Neural cell (in vitro differentiated cells): ENCODE measurements around the gene GSDMA. TPM values are rescaled to one million over a fixed set of nuclear protein-coding genes. Genes with fewer than 3 reads are reported as not detected.

Experiments used
- H2AFZ ChIP-seq: fragments of 200-600, 300-800 bp; sonication (generic), shearing (Covaris generic); 2 replicates; pipeline ENCODE4 v1.6.0; 2014; ENCODE audit warnings: low read depth, mild to moderate bottlenecking, antibody characterized with exemption, low read length, moderate library complexity
- H3F3A ChIP-seq: fragments of 200-600 bp; shearing (Covaris generic); 2 replicates; pipeline ENCODE4 v1.6.1; 2016; ENCODE audit warnings: mild to moderate bottlenecking, moderate library complexity, mixed read lengths, antibody characterized with exemption, low read length; ENCODE audit not compliant: insufficient read depth, poor library complexity, severe bottlenecking
- H3K27ac ChIP-seq: fragments of 200-600, 300-800 bp; sonication (generic), shearing (Covaris generic); 2 replicates; pipeline ENCODE4 v1.5.1; 2014; ENCODE audit warnings: mild to moderate bottlenecking, low read length, moderate library complexity
- H3K27me3 ChIP-seq: fragments of 300-800, 200-600 bp; sonication (generic), shearing (Covaris generic); 2 replicates; pipeline ENCODE4 v1.6.0; 2014; ENCODE audit warnings: mild to moderate bottlenecking, low read depth, low read length, moderate library complexity; ENCODE audit not compliant: insufficient read depth
- H3K36me3 ChIP-seq: fragments of 300-800, 200-600 bp; sonication (generic), shearing (Covaris generic); 2 replicates; pipeline ENCODE4 v1.5.1; 2014; ENCODE audit warnings: mild to moderate bottlenecking, antibody characterized with exemption, low read length, moderate library complexity; ENCODE audit not compliant: insufficient read depth
- H3K4me2 ChIP-seq: fragments of 300-800, 200-600 bp; sonication (generic), shearing (Covaris generic); 2 replicates; pipeline ENCODE4 v1.6.0; 2014; ENCODE audit warnings: mild to moderate bottlenecking, low read length
- H3K4me3 ChIP-seq: fragments of 300-800, 200-600 bp; sonication (generic), shearing (Covaris generic); 2 replicates; pipeline ENCODE4 v1.5.1; 2014; ENCODE audit warnings: mild to moderate bottlenecking, low read length, moderate library complexity
- H3K79me2 ChIP-seq: fragments of 200-600 bp; shearing (Covaris generic); replicated peaks from 2 replicates; pipeline ENCODE4 v1.6.0; 2014; ENCODE audit warnings: mild to moderate bottlenecking, low read length, moderate library complexity; ENCODE audit not compliant: insufficient read depth
- H3K9ac ChIP-seq: fragments of 300-800, 200-600 bp; sonication (generic), shearing (Covaris generic); 2 replicates; pipeline ENCODE4 v1.6.1; 2016; ENCODE audit warnings: mild to moderate bottlenecking, low read length, mixed read lengths
- H3K9me2 ChIP-seq: fragments of 200-600 bp; shearing (Covaris generic); 2 replicates; pipeline ENCODE4 v1.6.1; 2016; ENCODE audit warnings: mild to moderate bottlenecking, low read length, mixed read lengths; ENCODE audit not compliant: insufficient read depth
- H3K9me3 ChIP-seq: fragments of 200-600, 300-800 bp; sonication (generic), shearing (Covaris generic); 2 replicates; pipeline ENCODE4 v1.6.1; 2016; ENCODE audit warnings: mild to moderate bottlenecking, mixed run types, low read length, moderate library complexity, mixed read lengths
- H4K20me1 ChIP-seq: fragments of 200-600 bp; shearing (Covaris generic); 2 replicates; pipeline ENCODE4 v1.6.1; 2016; ENCODE audit warnings: mild to moderate bottlenecking, mixed run types; ENCODE audit not compliant: insufficient read depth
- CTCF ChIP-seq: fragments of 450-650 bp; IDR thresholded peaks from 2 replicates; pipeline ENCODE4 v1.5.1; 2014; ENCODE audit warnings: antibody characterized with exemption, mild to moderate bottlenecking, moderate library complexity; ENCODE audit not compliant: poor library complexity, severe bottlenecking
- EP300 ChIP-seq: fragments of 450-650 bp; conservative IDR thresholded peaks from 2 replicates; pipeline ENCODE4 v1.6.1; 2014; ENCODE audit warnings: antibody characterized with exemption, mild to moderate bottlenecking, moderate library complexity; ENCODE audit not compliant: poor library complexity, severe bottlenecking
- EZH2 ChIP-seq: fragments of 200-600, 300-800 bp; shearing (Covaris generic), sonication (generic); IDR thresholded peaks from 2 replicates; pipeline ENCODE4 v1.6.1; 2014; ENCODE audit warnings: antibody characterized with exemption, low read length, borderline replicate concordance, mild to moderate bottlenecking; ENCODE audit not compliant: insufficient read depth, poor library complexity, severe bottlenecking
- MXI1 ChIP-seq: fragments of 450-650 bp; conservative IDR thresholded peaks from 2 replicates; pipeline ENCODE4 v1.6.1; 2014; ENCODE audit warnings: antibody characterized with exemption, mild to moderate bottlenecking; ENCODE audit not compliant: poor library complexity, severe bottlenecking
- POLR2AphosphoS5 ChIP-seq: IDR thresholded peaks from 2 replicates; pipeline ENCODE4 v1.6.1; 2012
- RAD21 ChIP-seq: fragments of 450-650 bp; conservative IDR thresholded peaks from 2 replicates; pipeline ENCODE4 v1.6.1; 2014; ENCODE audit warnings: antibody characterized with exemption, mild to moderate bottlenecking, moderate library complexity
- REST ChIP-seq: IDR thresholded peaks from 2 replicates; pipeline ENCODE4 v1.6.1; 2012; ENCODE audit warnings: borderline replicate concordance
- SMC3 ChIP-seq: fragments of 450-650 bp; conservative IDR thresholded peaks from 2 replicates; pipeline ENCODE4 v1.6.1; 2014; ENCODE audit warnings: antibody characterized with exemption, mild to moderate bottlenecking, moderate library complexity; ENCODE audit not compliant: poor library complexity
- TAF1 ChIP-seq: IDR thresholded peaks from 2 replicates; pipeline ENCODE4 v1.6.1; 2012; ENCODE audit warnings: low read depth
- polyA plus RNA-seq: library from polyadenylated mRNA; depleted of rRNA; stranded (reverse); fragments of >200 nt; gene quantifications from 2 replicates; pipeline ENCODE4 v1.2.3, GENCODE V29; 2014

Gene GSDMA
- polyA plus RNA-seq, 1 donor from 2014 or later: not detected

- H3K27me3 ChIP-seq: no peaks in the 10 kb centered on the region
- no peak for TF ChIP-seq EZH2
- no peak for TF ChIP-seq TAF1
- no peak for TF ChIP-seq REST
- no peak for TF ChIP-seq CTCF
- TF ChIP-seq MXI1: no peak
- TF ChIP-seq POLR2AphosphoS5: no peak
Measured at GRCh38 chr17:39972271-39972670, 9.5 kb downstream of the GSDMA start.

GRCh38 chr17:39973496-39973895, 10.7 kb downstream of the GSDMA start:
- Histone ChIP-seq H3K9me3 (no peaks in the 10 kb centered on the region), H2AFZ (no peak overlapping the region), H3K4me3 (no peak overlapping the region), H3K27me3 (no peaks in the 10 kb centered on the region), H3K27ac (no peak overlapping the region), H3F3A (no peaks in the 10 kb centered on the region), H3K9me2 (no peaks in the 10 kb centered on the region), H3K79me2 (no peaks in the 10 kb centered on the region), H3K4me2 (no peak overlapping the region), H4K20me1 (no peaks in the 10 kb centered on the region), H3K36me3 (no peaks in the 10 kb centered on the region), H3K9ac (no peak overlapping the region)
- no peak for TF ChIP-seq RAD21
- no peak for TF ChIP-seq EZH2
- no peak for TF ChIP-seq MXI1
- TF ChIP-seq CTCF: no peak
- no peak for TF ChIP-seq REST
- TF ChIP-seq EP300: no peak
- TF ChIP-seq TAF1: no peak
- TF ChIP-seq POLR2AphosphoS5: no peak
- no peak for TF ChIP-seq SMC3

More at GRCh38 chr17:39972271-39972670, 9.5 kb downstream of the GSDMA start:
- no peak overlapping the region for H3K27ac ChIP-seq
- H3K9me3 ChIP-seq: no peaks in the 10 kb centered on the region
- H4K20me1 ChIP-seq: no peaks in the 10 kb centered on the region
- H3F3A ChIP-seq: no peaks in the 10 kb centered on the region
- H3K79me2 ChIP-seq: no peaks in the 10 kb centered on the region
- H2AFZ ChIP-seq: no peak overlapping the region
- no peak overlapping the region for H3K4me2 ChIP-seq
- no peaks in the 10 kb centered on the region for H3K36me3 ChIP-seq
- H3K9ac ChIP-seq: no peak overlapping the region
- no peak overlapping the region for H3K4me3 ChIP-seq
- H3K9me2 ChIP-seq: no peaks in the 10 kb centered on the region
